HG03095 (cell line): ENCODE results near the gene CDC42BPA.
"Not testable (repeated sequence)": the region's sequence is repeated elsewhere in the genome, so short reads cannot be mapped to it uniquely, and the experiment has no call there.

Experiments
- ATAC-seq: cut with Tn5 transposase; IDR thresholded peaks from one replicate; pipeline ENCODE4 v1.9.1; 2021; ENCODE audit warnings: moderate library complexity; ENCODE audit not compliant: unreplicated experiment

CDC42BPA gene

GRCh38 chr1:226972931-226973330 lies 345.4 kb downstream of the CDC42BPA start:
- ATAC-seq, result no peak

DNA sequence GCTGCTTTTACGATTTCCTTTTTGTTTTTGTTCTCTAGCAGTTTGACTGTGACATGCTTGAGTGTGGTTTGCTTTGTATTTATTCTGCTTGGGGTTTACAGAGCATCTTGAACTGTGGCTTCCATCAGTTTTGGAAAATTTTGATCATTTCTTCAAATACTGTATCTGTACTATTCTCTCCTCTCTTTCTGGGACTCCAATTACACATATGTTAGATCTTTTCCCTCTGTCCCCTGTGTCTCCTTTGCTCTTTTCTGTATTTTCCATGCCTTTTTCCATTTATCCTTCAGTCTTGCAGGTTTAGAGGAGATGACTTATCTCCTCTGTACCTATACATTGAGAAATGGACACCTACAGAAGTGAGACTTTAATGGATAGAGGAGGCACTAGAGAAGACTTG lies 346.5 kb downstream of the CDC42BPA start:
- no peak for ATAC-seq

- ATAC-seq, result no peak
Measured at GRCh38 chr1:226967665-226968064, 350.6 kb downstream of the CDC42BPA start.

- no peak for ATAC-seq
Measured at GRCh38 chr1:226966683-226967082, 351.6 kb downstream of the CDC42BPA start.

DNA sequence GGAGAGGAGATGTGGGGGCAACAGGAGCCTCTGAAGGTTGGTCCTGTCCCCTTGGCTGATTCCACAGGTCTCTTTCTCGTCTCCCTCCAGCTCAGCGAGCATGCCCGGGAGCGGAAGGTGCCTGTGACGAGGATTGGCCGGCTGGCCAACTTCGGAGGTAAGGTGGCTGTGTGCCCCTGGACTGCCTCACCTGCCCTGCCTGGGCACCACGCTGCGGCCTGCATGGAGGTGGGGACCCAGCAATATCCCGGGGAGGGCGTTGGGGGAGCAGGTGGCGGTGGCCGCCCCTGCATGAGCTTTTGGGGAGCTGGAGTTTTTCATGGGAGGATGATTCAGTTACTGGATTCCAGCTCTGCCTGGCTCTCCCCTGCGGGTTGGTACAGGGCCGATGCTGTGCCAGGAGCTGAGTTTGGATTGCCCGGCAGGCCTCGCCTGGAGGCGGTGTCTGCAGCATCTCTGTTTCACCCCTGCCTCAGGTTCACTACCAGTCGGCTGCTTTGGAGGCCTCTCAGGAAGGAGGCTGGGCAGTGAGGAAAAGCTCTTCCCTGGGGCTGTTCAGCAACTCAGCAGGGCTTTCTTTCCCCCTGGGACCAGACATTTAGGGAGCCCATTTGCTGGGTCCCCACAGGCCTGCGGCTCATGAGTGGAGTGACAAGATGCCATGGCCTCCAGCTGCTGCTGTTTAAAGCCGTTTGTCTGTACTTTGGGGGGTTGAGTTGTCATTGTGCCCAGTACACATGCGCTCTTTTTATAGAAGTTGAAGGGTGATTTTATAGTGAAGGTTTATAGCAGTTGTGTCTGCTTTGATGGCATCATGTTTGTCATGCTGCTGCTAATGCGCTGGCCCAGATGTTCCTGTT lies 352.5 kb downstream of the CDC42BPA start:
- ATAC-seq, result no peak

- ATAC-seq, result no peak
Measured at GRCh38 chr1:226964611-226965486, 353.4 kb downstream of the CDC42BPA start.

- ATAC-seq, result no peak
Measured at GRCh38 chr1:226964068-226964425, 354.2 kb downstream of the CDC42BPA start.

DNA sequence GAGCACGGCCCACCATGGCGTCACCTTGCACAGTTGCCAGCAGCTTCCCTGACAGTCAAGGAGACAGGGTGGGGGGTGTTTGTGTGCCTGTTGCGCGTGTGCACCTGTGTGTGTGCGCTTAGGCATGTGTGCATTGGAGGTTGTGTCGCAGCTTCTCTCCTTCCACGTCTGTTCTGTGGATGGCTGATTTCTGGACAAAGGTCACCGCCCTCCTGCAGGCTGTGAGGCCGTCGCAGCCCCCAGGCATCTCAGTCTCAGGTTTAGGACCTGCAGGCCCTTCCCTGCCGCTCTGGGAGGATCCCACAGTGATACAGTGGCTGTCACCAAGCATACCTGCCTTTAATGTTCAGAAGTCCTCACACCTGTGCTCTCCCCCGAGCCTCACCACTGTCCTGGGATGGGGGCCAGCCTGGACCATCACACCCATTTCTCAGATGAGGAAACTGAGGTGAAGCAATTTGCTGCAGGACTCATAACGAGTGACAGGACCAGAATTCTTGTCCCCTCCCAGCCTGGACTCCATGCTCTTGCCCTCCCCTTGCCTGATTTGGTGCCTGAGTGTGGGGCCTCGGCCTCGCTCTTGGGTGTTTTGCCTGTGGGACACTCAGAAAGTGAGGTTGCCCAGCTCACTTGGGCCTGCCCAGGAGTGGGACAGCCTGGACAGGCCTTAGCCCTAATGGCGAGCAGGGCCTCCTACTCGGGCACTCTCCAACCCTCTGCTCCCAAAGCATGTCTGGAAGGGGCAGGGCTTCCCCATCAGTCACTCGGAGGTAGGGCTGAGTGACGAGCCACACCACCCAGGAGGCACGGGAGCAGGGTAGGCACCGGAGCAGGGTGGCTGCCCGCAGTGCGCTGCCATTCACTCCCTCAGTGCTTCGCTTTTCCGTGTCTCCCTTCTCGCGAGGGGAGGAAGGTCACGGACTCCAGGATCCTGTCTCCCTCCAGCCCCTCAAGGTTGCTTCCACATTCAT lies 355.6 kb downstream of the CDC42BPA start:
- no peak for ATAC-seq

DNA sequence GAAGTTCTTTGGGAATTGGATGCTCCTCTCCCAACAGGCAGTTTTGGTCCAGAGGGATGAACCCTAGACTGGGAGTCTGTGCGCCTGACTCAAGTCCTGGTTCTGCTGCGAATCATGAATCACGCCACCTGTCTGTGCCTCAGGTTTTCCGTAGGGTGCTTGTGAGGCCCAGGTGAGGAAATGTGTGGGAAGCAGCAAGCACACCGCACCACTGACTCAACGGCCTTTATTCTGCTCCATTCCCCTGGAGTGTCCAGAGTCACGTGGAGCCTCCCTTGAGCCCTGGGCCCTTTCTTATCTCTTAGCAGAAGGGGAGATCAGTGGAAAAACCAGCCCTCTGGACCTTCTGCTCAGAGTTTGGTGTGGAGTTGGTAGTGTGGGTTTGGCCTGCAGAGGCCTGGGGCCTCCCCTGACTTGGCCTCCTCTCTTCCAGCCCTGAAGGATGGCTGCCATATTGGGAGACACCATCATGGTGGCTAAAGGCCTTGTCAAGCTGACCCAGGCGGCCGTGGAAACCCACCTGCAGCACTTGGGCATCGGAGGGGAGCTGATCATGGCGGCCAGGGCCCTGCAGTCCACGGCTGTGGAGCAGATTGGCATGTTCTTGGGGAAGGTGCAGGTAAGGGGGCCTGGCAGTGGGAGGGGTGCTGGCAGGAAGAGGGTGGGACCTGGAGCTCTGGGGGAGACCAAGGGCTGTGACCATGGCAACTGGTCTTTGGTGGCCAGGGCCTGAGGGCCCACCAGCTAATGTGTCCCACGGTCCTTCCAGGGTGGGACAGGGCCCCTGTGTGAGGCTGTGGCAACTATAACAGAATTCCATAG lies 357.1 kb downstream of the CDC42BPA start:
- no peak for ATAC-seq

DNA sequence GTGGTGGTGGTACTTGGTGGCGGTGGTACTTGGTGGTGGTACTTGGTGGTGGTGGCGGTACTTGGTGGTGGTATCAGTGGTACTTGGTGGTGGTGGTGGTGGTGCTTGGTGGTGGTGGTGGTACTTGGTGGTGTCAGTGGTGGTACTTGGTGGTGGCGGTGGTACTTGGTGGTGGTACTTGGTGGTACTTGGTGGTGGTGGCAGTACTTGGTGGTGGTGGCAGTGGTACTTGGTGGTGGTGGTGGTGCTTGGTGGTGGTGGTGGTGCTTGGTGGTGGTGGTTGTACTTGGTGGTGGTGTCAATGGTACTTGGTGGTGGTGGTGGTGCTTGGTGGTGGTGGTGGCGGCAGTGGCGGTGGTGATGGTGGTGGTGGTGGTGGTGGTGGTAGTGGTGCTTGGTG lies 358.0 kb downstream of the CDC42BPA start:
- no peak for ATAC-seq

DNA sequence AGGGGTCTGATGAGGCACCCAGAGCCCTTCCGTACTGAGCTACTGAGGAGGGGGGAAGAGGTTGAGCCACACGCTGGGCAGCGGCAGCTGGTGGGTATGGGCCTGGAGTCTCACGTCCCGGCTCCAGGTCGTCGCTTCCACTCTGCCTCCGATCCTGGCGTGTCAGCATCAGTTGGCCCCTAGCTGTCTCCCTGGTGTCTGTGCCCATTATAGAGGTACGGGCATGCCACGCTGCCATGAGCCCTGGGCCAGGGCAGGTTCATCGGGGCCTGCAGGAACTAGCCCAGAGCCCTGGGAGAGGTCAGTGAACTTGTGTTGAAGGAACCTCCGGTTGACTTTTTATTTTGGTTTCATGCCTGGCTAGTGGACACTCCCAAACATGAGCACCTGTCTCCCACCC lies 360.0 kb downstream of the CDC42BPA start:
- no peak for ATAC-seq

GRCh38 chr1:226957714-226958113 lies 360.6 kb downstream of the CDC42BPA start:
- no peak for ATAC-seq

GRCh38 chr1:226956942-226957713 lies 361.2 kb downstream of the CDC42BPA start:
- no peak for ATAC-seq

- ATAC-seq, result not testable (repeated sequence)
Measured at GRCh38 chr1:226955857-226956256, 362.4 kb downstream of the CDC42BPA start.

DNA sequence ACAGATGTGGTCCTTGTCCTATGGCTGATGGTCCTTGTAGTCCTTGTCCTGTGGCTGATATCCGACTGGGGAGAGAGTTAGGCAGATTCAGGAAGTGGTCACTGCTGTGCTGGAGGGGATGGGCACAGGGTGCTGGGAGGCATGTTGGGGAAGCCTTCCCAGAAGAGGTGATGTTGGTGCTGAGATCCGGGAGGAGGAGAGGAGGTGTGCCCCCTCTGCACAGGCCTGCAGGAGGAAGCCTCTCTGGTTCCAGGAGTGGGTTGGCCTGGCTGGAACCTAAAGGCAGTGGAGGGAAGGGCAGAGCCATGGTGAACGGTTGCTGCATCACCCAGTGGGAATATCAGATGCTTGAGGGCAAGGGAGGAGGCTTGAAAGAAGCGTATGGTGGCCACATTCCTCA lies 363.5 kb downstream of the CDC42BPA start:
- no peak for ATAC-seq

DNA sequence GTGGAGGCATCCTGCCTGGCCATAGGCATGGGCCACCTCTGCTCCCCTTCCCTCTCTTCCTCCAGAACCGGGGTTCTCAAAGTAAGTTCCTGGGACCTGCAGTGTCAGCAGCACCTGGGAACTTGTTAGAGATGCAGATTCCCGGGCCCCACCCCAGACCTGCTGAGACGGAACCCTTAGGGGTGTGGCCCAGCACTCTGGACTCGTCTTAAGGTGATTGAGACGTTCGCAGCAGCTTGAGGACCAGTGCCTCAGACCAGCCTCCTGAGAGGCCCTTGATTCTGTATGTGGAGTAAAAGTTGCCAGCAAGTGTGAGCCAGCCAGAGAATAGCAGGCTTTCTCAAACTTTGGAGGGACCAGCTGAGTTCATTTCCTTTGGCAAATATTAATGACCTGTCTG lies 364.0 kb downstream of the CDC42BPA start:
- no peak for ATAC-seq

DNA sequence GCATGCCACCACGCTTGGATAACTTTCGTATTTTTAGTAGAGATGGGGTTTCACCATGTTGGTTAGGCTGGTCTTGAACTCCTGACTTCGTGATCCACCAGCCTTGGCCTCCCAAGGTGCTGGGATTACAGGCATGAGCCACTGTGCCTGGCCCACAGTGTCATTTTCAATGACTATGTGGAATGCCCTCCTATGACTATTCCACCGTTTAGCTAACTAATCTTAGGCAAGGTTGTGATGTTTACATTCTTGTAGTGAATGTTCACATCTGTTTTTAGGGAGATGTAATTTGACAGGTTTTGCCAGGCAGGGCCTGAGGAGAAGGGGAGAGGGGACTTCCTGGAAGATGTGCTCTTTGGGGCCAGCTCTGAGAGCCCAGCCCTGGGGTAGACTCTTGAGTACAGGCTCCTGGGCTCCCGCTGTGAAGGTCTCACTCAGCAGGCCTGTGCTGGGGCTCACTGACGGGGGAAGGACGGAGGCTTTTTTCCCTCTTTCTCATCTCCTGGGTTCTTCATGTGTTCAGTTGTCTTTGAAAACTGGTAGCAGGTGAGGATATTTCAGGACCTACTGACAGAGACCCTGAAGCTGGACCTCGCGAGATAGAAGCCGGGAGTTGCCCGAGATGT lies 365.0 kb downstream of the CDC42BPA start:
- ATAC-seq, result no peak

- no peak for ATAC-seq
Measured at GRCh38 chr1:226952118-226952441, 366.2 kb downstream of the CDC42BPA start.
